Stimulated activated CD8-positive, alpha-beta memory T cell treated with anti-CD3 and anti-CD28 coated beads, Interleukin-7, amount 100 ng/mL, for 48 hours (primary cell): Measurements from ENCODE around the gene PPFIA2.

Experiments used
- DNase-seq, 2 donors: peaks; one replicate each; pipeline ENCODE4 v3.0.0-alpha.2; 2020; ENCODE audit warnings: low read depth in 1 of 2; ENCODE audit errors: extremely low read depth in 1 of 2

Gene PPFIA2

DNA sequence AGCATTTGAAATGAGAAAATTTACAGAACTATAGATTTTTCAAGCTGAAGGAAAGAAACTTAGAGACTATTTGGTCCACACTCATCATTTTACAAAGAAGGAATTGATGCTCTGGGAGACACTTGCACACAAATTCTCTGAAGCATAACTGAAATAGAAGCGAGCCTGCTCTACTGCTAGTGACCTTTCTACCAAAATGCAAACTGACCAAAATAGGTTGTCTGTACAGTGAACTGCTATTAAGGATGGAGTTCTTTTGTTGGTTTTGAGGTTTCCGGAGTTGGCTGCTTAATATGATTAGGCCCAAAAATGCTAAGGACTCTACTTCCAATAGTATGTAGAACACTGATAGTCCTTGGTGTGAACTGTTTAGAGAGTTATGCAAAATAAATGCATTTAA lies 194.9 kb downstream of the PPFIA2 start:
- DNase-seq = no peak

DNA sequence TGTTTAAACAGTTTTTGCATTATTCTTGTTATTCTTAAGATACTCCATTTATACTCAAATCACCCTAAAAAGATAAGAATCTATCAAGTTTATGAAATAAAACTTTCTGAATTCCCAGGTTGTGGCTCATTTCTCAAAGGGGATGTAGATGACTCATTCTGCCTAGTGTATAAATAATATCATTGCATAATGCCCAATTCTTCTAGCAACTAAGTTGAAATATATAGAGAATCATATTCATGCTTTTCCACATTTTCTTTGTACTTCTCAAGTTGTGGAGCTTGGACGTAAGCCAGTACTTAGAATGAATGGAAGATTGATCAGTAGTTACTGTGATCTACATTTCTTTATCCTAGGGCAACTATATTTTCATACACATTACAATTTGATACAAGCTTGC lies 201.1 kb downstream of the PPFIA2 start:
- no peak for DNase-seq

DNA sequence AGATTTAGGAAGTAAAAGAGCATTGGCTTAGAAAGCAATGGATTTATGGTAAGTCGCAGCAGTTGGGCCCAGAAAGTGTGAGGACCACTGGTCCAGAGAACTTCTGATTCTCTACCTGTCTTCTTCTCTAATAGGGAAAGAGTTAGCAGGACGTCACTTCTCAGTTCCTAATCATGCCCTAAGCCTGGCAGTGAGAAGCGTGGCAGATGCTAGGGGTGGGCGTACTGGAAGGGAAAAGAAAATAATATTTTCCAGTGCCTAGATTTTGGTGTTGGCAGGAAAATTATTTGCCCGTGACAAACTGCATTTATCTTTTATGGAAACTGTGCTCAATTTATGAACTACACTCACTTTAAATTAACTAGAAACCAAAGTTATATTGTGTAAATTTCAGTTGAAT lies 212.3 kb downstream of the PPFIA2 start:
- DNase-seq = no peak

- DNase-seq = no peak
Measured at GRCh38 chr12:81543621-81544139, 215.5 kb downstream of the PPFIA2 start.

GRCh38 chr12:81542065-81543010 lies 216.8 kb downstream of the PPFIA2 start:
- DNase-seq = no peak

- DNase-seq = no peak
Measured at GRCh38 chr12:81541121-81541520, 218.0 kb downstream of the PPFIA2 start.

DNA sequence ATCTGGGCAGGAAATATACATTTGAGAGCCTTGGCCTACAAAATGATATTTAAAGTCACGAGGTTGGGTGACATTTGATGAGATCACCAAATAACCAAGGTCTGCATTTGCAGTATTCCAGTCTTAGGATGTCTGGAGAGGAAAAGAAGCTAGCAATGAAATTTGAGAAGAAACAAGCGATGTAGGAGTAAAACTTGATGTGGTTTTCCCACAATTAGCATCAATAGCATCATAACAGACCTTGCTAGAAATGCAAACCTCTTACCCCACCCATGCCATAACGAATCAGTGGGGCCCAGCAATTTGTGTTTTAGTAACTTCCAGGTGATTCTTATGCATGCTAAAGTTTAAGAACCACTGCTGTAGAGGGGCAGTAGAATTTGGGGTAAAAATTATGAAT lies 219.9 kb downstream of the PPFIA2 start:
- no peak for DNase-seq

DNA sequence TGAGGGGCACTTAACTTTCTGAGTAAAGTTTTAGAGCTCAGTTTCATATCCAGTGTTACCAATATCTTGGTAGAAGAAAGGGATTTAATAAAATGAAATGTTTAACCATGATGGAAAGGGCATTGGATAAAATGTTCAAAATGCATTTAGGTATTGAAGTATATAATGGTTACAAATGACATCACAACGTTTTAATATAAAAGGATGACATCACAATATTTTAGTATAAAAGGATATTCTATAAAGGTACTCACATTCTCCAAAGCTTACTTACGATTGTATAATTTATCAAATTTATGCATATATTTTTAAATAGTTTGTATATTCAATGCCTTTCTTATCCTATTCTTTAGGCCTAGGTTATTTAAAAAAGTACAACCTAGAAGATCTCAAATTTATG lies 226.1 kb downstream of the PPFIA2 start:
- DNase-seq = no peak

DNA sequence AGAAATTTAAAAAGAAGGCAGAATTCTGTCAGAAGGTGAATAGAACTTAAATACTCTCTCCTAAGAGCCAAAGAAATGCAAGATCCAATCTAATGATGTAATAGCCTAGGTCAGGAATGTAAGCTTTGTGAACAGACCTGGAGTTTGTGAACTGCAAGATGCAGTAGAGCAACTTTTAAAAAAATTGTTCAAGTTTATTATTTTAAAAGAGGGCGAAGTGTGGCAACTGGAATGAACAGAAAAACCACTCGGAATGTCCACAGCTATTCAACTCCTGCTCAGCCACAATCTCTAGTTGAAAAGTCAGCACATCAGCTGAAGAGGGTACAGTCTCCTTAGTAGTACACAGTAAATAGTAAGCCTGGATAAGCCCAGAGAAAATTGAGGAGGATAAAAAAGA lies 228.8 kb downstream of the PPFIA2 start:
- no peak for DNase-seq

DNA sequence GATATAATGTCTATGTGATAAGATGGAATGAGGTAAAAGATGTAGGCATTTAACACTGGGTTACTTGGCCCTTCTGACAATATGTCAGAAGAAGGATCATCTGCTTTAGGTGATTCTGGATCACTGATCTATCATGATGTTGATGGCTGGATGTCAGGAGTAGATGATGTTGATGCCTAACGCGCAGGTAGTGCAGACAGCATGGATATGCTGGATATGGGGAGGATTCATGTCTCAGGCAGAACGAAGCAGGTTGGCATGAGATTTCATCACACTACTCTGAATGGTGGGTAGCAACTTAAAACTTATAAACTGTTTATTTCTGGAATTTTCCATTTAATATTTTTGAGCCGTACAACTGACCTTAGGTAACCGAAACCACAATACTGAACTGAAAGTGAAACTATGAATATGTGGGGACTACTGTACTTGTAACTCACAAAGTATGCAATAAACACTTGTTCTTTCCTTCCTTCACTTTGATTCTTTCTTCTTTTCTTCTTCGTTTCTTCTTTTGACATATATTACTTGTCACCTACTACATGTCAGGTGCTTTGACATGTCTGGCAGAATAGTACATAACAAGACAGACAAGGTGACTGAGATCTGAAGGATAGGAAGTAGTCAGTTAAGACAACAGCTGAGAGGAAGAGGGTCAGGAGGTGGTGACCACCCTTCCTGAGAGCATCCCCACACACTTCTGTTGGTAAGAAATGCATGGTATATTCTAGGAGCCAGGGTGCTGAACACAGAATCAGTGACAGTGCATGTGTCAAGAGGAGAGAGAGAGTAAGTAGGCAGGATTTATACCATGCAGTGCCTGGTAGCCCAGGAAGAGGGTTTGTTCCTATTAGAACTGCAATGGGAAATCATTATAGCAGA lies 238.8 kb downstream of the PPFIA2 start:
- DNase-seq = no peak

GRCh38 chr12:81518638-81519037 lies 240.5 kb downstream of the PPFIA2 start:
- DNase-seq = no peak

GRCh38 chr12:81517296-81517695 lies 241.9 kb downstream of the PPFIA2 start:
- no peak for DNase-seq

DNA sequence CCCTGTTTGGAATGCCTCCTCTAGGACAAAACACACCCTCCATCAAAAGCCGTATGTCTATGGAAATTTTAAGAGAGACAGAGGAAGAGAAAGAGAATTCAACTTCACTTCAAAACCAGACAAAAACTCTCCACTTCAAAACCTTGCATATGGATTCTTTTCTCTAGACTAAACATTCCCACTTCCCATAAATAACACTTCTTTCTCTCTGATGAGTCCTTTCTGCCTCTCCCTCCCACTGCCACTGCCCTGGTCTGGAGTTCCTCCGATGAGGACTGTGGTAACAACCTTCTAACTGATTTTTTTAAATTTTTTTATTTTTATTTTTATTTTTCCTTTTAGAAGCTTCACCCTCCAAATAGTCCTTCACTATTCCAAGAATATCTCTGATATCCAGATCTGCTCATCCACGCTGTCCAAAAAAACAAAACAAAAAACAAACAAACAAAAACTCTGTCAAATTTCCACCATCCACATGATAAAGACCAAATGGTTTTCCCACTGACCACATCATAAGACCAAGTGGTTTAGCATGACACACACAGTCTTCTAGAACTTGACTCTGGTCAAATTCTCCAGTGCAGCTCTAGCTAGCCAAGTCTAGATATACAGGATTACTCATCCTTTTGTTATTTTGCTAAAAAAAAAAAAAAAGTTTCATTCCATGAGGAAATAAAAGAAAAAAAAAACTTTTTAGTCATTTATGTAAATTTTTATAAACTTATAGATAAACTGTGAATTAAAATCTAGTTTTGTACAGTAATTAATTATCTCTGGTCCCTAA lies 256.0 kb downstream of the PPFIA2 start:
- no peak for DNase-seq

DNA sequence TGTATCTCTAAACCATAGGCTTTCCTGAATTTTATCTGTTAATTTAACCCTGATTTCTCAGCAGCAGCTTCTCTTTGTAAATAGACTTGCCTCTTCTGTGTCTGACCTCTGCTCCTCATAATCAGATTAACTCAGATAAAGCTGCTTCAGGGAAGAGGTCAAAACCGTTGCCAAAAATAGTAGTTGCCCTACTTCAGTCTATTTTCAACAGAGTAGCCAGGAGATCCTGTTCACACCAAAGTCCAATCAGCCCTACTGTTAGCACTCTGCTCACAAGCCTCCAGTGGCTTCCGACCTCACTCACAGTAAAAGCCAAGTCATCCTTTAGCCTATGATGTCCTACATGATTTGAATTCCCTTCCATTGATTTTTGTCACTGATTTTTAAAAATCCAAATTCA lies 258.4 kb downstream of the PPFIA2 start:
- DNase-seq = no peak

DNA sequence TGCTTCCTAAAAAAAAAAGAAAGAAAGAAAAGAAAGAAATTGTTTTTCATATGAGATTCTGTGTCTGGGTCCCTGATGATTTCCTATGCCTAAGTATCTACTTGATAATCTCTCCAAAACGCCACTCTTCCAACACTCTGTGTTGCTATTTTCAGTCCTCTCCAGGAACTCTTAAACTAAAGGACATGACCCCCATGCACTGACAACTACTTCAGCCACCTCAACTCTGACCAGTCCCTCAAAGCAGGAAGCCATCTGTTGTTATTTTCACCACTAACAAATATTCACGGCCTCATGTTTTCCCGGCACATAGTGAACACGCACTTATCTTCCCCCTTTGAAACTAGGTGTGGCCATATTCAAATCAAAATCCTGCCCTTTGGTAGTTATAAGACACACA lies 259.3 kb downstream of the PPFIA2 start:
- no peak for DNase-seq

DNA sequence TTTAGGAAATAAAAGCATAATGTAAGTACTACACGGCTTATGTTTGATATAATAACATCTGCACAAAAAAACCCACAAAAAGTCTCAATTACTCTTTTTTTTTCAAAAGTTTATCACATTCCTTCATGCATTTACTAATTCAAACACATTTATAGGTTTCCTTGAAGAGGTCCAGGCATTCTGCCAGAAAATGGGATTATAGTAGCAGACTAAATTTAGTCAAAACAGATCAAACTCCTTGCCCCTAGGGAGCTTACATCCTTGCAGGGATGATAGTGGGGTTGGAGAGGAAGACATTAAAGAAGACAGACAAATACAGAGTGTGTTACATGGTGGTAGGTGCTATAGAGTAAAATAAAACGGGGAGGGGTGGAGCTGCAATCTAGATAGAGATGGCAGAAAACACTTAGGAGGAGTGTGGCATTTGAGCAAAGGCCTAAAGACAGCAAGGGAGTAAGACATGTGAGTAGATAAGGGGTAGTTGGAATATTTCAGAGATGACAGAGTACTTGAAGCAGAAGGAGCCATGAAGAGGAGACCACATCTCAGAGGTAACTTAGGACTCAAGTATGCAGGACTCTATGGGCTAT lies 266.9 kb downstream of the PPFIA2 start:
- DNase-seq = no peak

GRCh38 chr12:81472934-81473333 lies 286.2 kb downstream of the PPFIA2 start:
- DNase-seq = no peak

GRCh38 chr12:81470923-81471322 lies 288.2 kb downstream of the PPFIA2 start:
- DNase-seq = no peak

DNA sequence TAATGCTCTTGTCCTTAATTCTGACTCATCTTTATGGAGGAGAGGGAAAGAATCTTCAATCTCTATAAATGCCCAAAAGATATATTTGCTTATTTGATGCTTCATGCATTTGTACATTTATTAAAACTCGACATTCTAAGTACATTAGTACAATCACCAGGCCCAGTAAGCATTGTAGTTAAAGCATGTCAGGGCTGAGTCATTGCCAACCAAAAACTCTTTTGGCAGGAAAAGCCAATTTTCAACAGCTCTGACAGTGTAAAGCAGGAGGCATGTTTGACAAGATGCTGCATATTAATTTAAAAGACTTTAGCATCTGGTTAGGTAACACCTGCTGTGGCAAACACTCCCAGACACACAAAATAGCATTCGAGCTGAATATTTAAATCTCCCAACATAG lies 290.9 kb downstream of the PPFIA2 start:
- no peak for DNase-seq

DNA sequence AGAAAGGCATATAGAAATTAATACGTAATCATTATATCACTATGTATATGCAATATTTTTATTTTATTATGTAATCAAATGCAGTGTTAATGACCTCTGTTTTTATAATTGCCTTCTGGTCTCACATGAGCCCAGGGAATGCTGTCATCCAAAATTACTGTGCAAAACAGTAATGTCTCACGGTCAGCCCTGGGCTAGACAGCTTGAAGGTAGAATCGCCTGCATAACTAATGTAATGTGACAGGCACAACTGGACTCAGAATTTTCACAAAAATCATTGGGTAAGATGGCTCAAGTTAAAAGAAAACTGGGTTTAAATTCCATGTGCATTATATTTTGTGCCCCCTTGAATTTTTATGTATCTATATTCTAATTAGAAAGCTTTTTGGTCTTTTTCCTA lies 293.3 kb downstream of the PPFIA2 start:
- no peak for DNase-seq
